Measurements from ENCODE around the gene FGF14.
A peak's percentile ranks its signal among the peaks of the same experiment; 100 is the strongest.

The FGF14 gene

DNA sequence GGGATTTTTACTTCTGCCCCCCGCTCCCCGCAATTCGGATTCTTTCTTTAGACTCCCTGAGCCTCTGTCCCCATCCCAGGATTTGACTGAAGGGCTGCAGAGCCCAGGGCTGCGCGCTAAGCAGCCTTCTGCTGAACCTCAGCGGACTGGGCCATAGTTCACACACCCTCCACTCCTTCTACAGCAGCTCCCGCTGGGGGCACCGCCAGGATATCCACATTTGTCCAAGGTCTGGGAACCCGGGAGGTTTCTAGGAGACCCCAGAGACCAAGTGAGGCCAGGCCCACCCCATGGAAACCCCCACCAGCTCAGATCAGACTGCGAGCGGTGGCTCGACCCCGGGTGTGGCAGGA is 486.1 kb downstream of the FGF14 start:
- Histone ChIP-seq H3K56ac (ENCODE audit: low read length) (no peak overlapping the region), H3K27me3 (ENCODE audit: insufficient read depth, low read length, poor library complexity) (peaks cover 19% of the 10 kb centered on the region), H3K36me3 (ENCODE audit: control insufficient read depth, insufficient read depth, low read length) (no peaks in the 10 kb centered on the region), H2BK5ac (ENCODE audit: low read length) (no peak overlapping the region), H4K8ac (ENCODE audit: low read depth, low read length) (no peak overlapping the region), H3K23ac (ENCODE audit: low read length) (no peak overlapping the region), H3K9ac (ENCODE audit: low read length) (no peak overlapping the region), H3K4me1 (ENCODE audit: control insufficient read depth, low read depth, low read length) (no peaks in the 10 kb centered on the region), H3K27ac (ENCODE audit: low read depth, low read length) (no peak overlapping the region), H2AK5ac (ENCODE audit: low read length) (no peak overlapping the region), H3K79me1 (ENCODE audit: low read length) (no peaks in the 10 kb centered on the region), H4K5ac (ENCODE audit: low read length) (no peak overlapping the region), H3K4me2 (ENCODE audit: low read length) (no peak overlapping the region), H3K4ac (ENCODE audit: low read depth, low read length) (no peak overlapping the region), H3K4me3 (ENCODE audit: low read length) (no peak overlapping the region), H2BK120ac (ENCODE audit: low read depth, low read length) (no peak overlapping the region), H3K18ac (ENCODE audit: low read length) (no peak overlapping the region), H2BK15ac (replicated peaks; ENCODE audit: low read depth) (no peak overlapping the region), H3K79me2 (ENCODE audit: control insufficient read depth, insufficient read depth, low read length) (no peaks in the 10 kb centered on the region)
- DNase-seq, result no peak
- no CpG with 5 or more reads among the region's 13 CpGs for WGBS (ENCODE audit: extremely low coverage, insufficient coverage, low lambda C conversion rate)

DNA sequence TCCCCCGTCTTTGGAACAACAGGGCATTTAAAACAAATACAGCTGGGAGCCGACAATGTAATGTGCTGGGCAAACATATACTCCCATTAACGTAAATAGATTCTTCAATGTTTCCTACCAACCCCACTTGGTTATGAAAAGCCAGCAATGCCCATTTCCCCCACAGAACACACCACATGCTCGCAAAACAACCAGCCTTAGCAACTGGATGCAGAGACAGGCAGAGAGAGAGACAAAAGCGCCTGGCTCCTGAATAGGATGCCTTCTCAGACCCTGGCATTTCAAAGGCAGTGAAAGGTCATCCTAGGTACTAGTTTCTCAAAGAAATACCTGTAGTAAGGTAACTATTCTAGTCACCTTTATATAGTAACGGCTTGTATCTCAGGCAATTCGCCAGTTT is 486.5 kb downstream of the FGF14 start:
- Histone ChIP-seq H2BK15ac (replicated peaks; ENCODE audit: low read depth) (no peak overlapping the region), H3K4me2 (ENCODE audit: low read length) (no peak overlapping the region), H3K36me3 (ENCODE audit: control insufficient read depth, insufficient read depth, low read length) (no peaks in the 10 kb centered on the region), H2AK5ac (ENCODE audit: low read length) (no peak overlapping the region), H3K27ac (ENCODE audit: low read depth, low read length) (no peak overlapping the region), H3K23ac (ENCODE audit: low read length) (no peak overlapping the region), H3K4ac (ENCODE audit: low read depth, low read length) (no peak overlapping the region), H2BK120ac (ENCODE audit: low read depth, low read length) (no peak overlapping the region), H3K79me2 (ENCODE audit: control insufficient read depth, insufficient read depth, low read length) (no peaks in the 10 kb centered on the region), H2BK5ac (ENCODE audit: low read length) (no peak overlapping the region), H3K27me3 (ENCODE audit: insufficient read depth, low read length, poor library complexity) (peaks cover 19% of the 10 kb centered on the region), H4K8ac (ENCODE audit: low read depth, low read length) (no peak overlapping the region), H3K56ac (ENCODE audit: low read length) (no peak overlapping the region), H3K4me3 (ENCODE audit: low read length) (no peak overlapping the region), H4K5ac (ENCODE audit: low read length) (no peak overlapping the region), H3K18ac (ENCODE audit: low read length) (no peak overlapping the region), H3K79me1 (ENCODE audit: low read length) (no peaks in the 10 kb centered on the region), H3K9ac (ENCODE audit: low read length) (no peak overlapping the region), H3K4me1 (ENCODE audit: control insufficient read depth, low read depth, low read length) (no peaks in the 10 kb centered on the region)
- no peak for DNase-seq
- no CpG with 5 or more reads among the region's 7 CpGs for WGBS (ENCODE audit: extremely low coverage, insufficient coverage, low lambda C conversion rate)

DNA sequence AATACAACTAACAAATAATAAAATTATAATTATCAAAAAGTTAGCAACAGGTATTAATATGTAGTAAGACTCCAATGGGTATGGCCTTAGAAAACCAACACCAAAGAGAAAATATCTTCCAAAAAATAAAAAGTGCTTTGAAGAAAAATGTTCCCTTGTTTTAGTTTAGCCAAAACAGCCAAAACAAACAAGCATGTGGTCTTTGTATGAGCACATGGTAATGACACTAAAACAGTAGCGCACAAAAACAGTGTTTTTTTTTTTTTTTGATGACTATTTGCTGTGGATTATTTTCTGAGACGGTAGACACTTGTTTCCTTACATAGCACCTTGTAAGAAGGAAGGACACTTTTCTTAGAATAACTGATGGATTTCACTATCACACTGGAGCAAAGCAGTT is 490.1 kb downstream of the FGF14 start:
- Histone ChIP-seq H2BK15ac (replicated peaks; ENCODE audit: low read depth) (no peak overlapping the region), H2BK5ac (ENCODE audit: low read length) (no peak overlapping the region), H3K18ac (ENCODE audit: low read length) (no peak overlapping the region), H3K4ac (ENCODE audit: low read depth, low read length) (no peak overlapping the region), H3K9ac (ENCODE audit: low read length) (no peak overlapping the region), H3K4me3 (ENCODE audit: low read length) (no peak overlapping the region), H3K79me1 (ENCODE audit: low read length) (no peaks in the 10 kb centered on the region), H2AK5ac (ENCODE audit: low read length) (no peak overlapping the region), H3K56ac (ENCODE audit: low read length) (no peak overlapping the region), H3K23ac (ENCODE audit: low read length) (no peak overlapping the region), H3K27ac (ENCODE audit: low read depth, low read length) (no peak overlapping the region), H3K79me2 (ENCODE audit: control insufficient read depth, insufficient read depth, low read length) (no peaks in the 10 kb centered on the region), H3K36me3 (ENCODE audit: control insufficient read depth, insufficient read depth, low read length) (no peaks in the 10 kb centered on the region), H4K8ac (ENCODE audit: low read depth, low read length) (no peak overlapping the region), H3K4me2 (ENCODE audit: low read length) (no peak overlapping the region), H2BK120ac (ENCODE audit: low read depth, low read length) (no peak overlapping the region), H3K4me1 (ENCODE audit: control insufficient read depth, low read depth, low read length) (no peaks in the 10 kb centered on the region), H4K5ac (ENCODE audit: low read length) (no peak overlapping the region), H3K27me3 (ENCODE audit: insufficient read depth, low read length, poor library complexity) (peaks cover 6% of the 10 kb centered on the region)
- no CpG with 5 or more reads among the region's 2 CpGs for WGBS (ENCODE audit: extremely low coverage, insufficient coverage, low lambda C conversion rate)
- DNase-seq, result no peak

DNA sequence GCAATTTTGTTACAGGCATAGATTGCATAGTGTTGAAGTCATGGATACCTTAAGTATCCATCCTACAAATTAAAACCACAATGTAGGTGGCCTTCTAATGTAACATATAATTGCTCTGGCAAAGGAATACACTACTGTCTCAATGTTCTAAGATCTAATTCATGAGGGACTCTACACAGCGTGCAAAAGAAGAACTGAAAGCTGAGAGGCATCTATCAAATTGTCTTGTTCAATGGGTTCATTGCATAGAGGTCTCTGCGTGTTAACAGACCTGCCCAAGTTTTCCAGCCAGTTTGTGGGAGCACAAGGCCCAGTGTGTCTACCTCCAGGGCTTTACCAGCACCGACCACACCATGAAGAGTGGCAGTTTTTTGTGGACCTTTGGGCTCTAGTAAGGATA is 498.0 kb downstream of the FGF14 start:
- no peak overlapping the region for H2BK15ac ChIP-seq (replicated peaks; ENCODE audit: low read depth)
- no peaks in the 10 kb centered on the region for H3K27me3 ChIP-seq (ENCODE audit: insufficient read depth, low read length, poor library complexity)
- no peak overlapping the region for H3K56ac ChIP-seq (ENCODE audit: low read length)
- H3K4me3 ChIP-seq (ENCODE audit: low read length), result no peak overlapping the region
- H2BK120ac ChIP-seq (ENCODE audit: low read depth, low read length), result no peak overlapping the region
- WGBS (ENCODE audit: extremely low coverage, insufficient coverage, low lambda C conversion rate), result no CpG with 5 or more reads among the region's 3 CpGs
- DNase-seq, result no peak
- no peak overlapping the region for H3K9ac ChIP-seq (ENCODE audit: low read length)
- H3K4ac ChIP-seq (ENCODE audit: low read depth, low read length), result no peak overlapping the region
- H4K8ac ChIP-seq (ENCODE audit: low read depth, low read length), result no peak overlapping the region
- no peaks in the 10 kb centered on the region for H3K79me2 ChIP-seq (ENCODE audit: control insufficient read depth, insufficient read depth, low read length)
- no peak overlapping the region for H4K5ac ChIP-seq (ENCODE audit: low read length)
- H3K18ac ChIP-seq (ENCODE audit: low read length), result no peak overlapping the region
- no peak overlapping the region for H2BK5ac ChIP-seq (ENCODE audit: low read length)
- no peak overlapping the region for H3K27ac ChIP-seq (ENCODE audit: low read depth, low read length)
- no peak overlapping the region for H3K4me2 ChIP-seq (ENCODE audit: low read length)
- no peaks in the 10 kb centered on the region for H3K4me1 ChIP-seq (ENCODE audit: control insufficient read depth, low read depth, low read length)
- H2AK5ac ChIP-seq (ENCODE audit: low read length), result no peak overlapping the region
- H3K23ac ChIP-seq (ENCODE audit: low read length), result no peak overlapping the region
- H3K36me3 ChIP-seq (ENCODE audit: control insufficient read depth, insufficient read depth, low read length), result no peaks in the 10 kb centered on the region
- H3K79me1 ChIP-seq (ENCODE audit: low read length), result no peaks in the 10 kb centered on the region

DNA sequence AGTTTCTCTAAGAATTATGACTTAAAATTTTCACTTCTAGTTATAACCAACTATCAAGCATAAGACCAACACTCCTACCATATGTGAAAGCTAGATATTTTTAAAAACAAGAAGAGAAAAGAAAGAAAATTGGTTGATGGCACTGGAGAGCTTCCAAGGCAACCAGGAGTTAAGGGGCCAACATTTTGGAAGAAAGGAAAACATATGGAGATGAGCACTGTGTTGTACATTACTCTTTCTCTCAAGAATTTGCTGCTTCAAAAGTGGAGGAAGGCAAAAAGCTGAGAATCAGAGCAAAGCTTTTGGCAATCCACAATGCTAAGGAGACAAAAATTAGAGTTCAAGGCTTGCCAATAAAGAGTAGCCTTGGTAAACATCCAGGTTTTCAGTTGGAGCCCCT is 503.2 kb downstream of the FGF14 start:
- H3K36me3 ChIP-seq (ENCODE audit: control insufficient read depth, insufficient read depth, low read length), result no peaks in the 10 kb centered on the region
- no peak overlapping the region for H3K27ac ChIP-seq (ENCODE audit: low read depth, low read length)
- no peak overlapping the region for H3K4me2 ChIP-seq (ENCODE audit: low read length)
- H3K79me2 ChIP-seq (ENCODE audit: control insufficient read depth, insufficient read depth, low read length), result no peaks in the 10 kb centered on the region
- H3K56ac ChIP-seq (ENCODE audit: low read length), result no peak overlapping the region
- H3K4ac ChIP-seq (ENCODE audit: low read depth, low read length), result no peak overlapping the region
- no peak overlapping the region for H3K18ac ChIP-seq (ENCODE audit: low read length)
- H3K9ac ChIP-seq (ENCODE audit: low read length), result no peak overlapping the region
- no peak overlapping the region for H4K8ac ChIP-seq (ENCODE audit: low read depth, low read length)
- peaks cover 2% of the 10 kb centered on the region for H3K4me1 ChIP-seq (ENCODE audit: control insufficient read depth, low read depth, low read length)
- H2BK5ac ChIP-seq (ENCODE audit: low read length), result no peak overlapping the region
- no peak overlapping the region for H2BK15ac ChIP-seq (replicated peaks; ENCODE audit: low read depth)
- H3K23ac ChIP-seq (ENCODE audit: low read length), result no peak overlapping the region
- no peak overlapping the region for H2AK5ac ChIP-seq (ENCODE audit: low read length)
- H4K5ac ChIP-seq (ENCODE audit: low read length), result no peak overlapping the region
- no peaks in the 10 kb centered on the region for H3K27me3 ChIP-seq (ENCODE audit: insufficient read depth, low read length, poor library complexity)
- no peak overlapping the region for H2BK120ac ChIP-seq (ENCODE audit: low read depth, low read length)
- no peak for DNase-seq
- H3K4me3 ChIP-seq (ENCODE audit: low read length), result no peak overlapping the region
- no peaks in the 10 kb centered on the region for H3K79me1 ChIP-seq (ENCODE audit: low read length)

DNA sequence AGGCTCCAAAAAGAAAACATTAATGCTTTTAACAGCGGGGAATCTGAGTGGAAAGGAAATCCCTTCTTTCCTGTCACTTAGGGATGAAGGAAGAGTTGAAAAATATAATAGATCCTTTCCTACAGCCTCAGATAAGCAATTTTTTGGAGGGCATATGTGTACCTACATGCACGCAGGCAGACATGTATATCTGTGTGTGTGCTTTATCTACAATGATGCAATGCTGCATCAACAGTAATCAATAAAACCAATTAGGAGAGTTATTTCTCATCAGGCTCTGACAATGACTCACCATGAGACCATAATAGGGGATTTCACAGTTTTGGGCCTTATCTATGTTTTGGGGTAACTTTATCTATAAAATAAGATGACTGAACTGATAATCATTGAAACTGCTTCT is 505.3 kb downstream of the FGF14 start:
- H3K4me1 ChIP-seq (ENCODE audit: control insufficient read depth, low read depth, low read length), result peaks cover 2% of the 10 kb centered on the region
- H3K18ac ChIP-seq (ENCODE audit: low read length), result no peak overlapping the region
- peak; percentile 52 for DNase-seq
- no peaks in the 10 kb centered on the region for H3K79me1 ChIP-seq (ENCODE audit: low read length)
- no peak overlapping the region for H2BK5ac ChIP-seq (ENCODE audit: low read length)
- no peak overlapping the region for H2AK5ac ChIP-seq (ENCODE audit: low read length)
- no peak overlapping the region for H4K8ac ChIP-seq (ENCODE audit: low read depth, low read length)
- no peak overlapping the region for H4K5ac ChIP-seq (ENCODE audit: low read length)
- no peak overlapping the region for H3K23ac ChIP-seq (ENCODE audit: low read length)
- H3K27me3 ChIP-seq (ENCODE audit: insufficient read depth, low read length, poor library complexity), result no peaks in the 10 kb centered on the region
- no peak overlapping the region for H3K4ac ChIP-seq (ENCODE audit: low read depth, low read length)
- no peak overlapping the region for H3K9ac ChIP-seq (ENCODE audit: low read length)
- H3K56ac ChIP-seq (ENCODE audit: low read length), result no peak overlapping the region
- H3K4me2 ChIP-seq (ENCODE audit: low read length), result no peak overlapping the region
- no peaks in the 10 kb centered on the region for H3K36me3 ChIP-seq (ENCODE audit: control insufficient read depth, insufficient read depth, low read length)
- H3K79me2 ChIP-seq (ENCODE audit: control insufficient read depth, insufficient read depth, low read length), result no peaks in the 10 kb centered on the region
- no peak overlapping the region for H2BK15ac ChIP-seq (replicated peaks; ENCODE audit: low read depth)
- H3K4me3 ChIP-seq (ENCODE audit: low read length), result no peak overlapping the region
- WGBS (ENCODE audit: extremely low coverage, insufficient coverage, low lambda C conversion rate), result no CpG with 5 or more reads among the region's 2 CpGs
- H2BK120ac ChIP-seq (ENCODE audit: low read depth, low read length), result no peak overlapping the region
- H3K27ac ChIP-seq (ENCODE audit: low read depth, low read length), result no peak overlapping the region
